Measurements from ENCODE around the gene DOCK1. TPM values are rescaled to one million over a fixed set of nuclear protein-coding genes. Genes with fewer than 3 reads are reported as not detected.

DOCK1 gene
- total RNA-seq, 2 experiments from 2014 or later = 0.13 TPM; not detected in 1

GRCh38 chr10:127182161-127182560 lies 276.9 kb downstream of the DOCK1 start:
- no peak for DNase-seq
- ChIA-PET CTCF (no interaction called here), POLR2A (no interaction called here)
- Mint-ChIP-seq H3K36me3 (ENCODE audit: low read depth) (no peaks in the 10 kb centered on the region), H3K9me3 (no peaks in the 10 kb centered on the region), H3K4me1 (no peaks in the 10 kb centered on the region), H3K4me3 (no peak overlapping the region), H3K27me3 (no peaks in the 10 kb centered on the region), H3K27ac (no peak overlapping the region)

- DNase-seq = no peak
- ChIA-PET POLR2A (no interaction called here), CTCF (no interaction called here)
- no peaks in the 10 kb centered on the region for H3K27me3 Mint-ChIP-seq
- no peaks in the 10 kb centered on the region for H3K9me3 Mint-ChIP-seq
- no peaks in the 10 kb centered on the region for H3K36me3 Mint-ChIP-seq (ENCODE audit: low read depth)
- no peak overlapping the region for H3K27ac Mint-ChIP-seq
- no peaks in the 10 kb centered on the region for H3K4me1 Mint-ChIP-seq
- H3K4me3 Mint-ChIP-seq = no peak overlapping the region
Measured at GRCh38 chr10:127184582-127184981, 279.4 kb downstream of the DOCK1 start.

GRCh38 chr10:127186813-127187212 lies 281.6 kb downstream of the DOCK1 start:
- CTCF ChIA-PET = no interaction called here
- H3K27ac Mint-ChIP-seq = no peak overlapping the region
- no peak overlapping the region for H3K4me3 Mint-ChIP-seq
- no peaks in the 10 kb centered on the region for H3K9me3 Mint-ChIP-seq
- no peak for DNase-seq
- POLR2A ChIA-PET = no interaction called here
- H3K4me1 Mint-ChIP-seq = no peaks in the 10 kb centered on the region
- no peaks in the 10 kb centered on the region for H3K36me3 Mint-ChIP-seq (ENCODE audit: low read depth)
- peaks cover 2% of the 10 kb centered on the region for H3K27me3 Mint-ChIP-seq

- H3K27ac Mint-ChIP-seq = no peak overlapping the region
- H3K4me1 Mint-ChIP-seq = no peaks in the 10 kb centered on the region
- no peaks in the 10 kb centered on the region for H3K9me3 Mint-ChIP-seq
- CTCF ChIA-PET = no interaction called here
- peaks cover 14% of the 10 kb centered on the region for H3K27me3 Mint-ChIP-seq
- POLR2A ChIA-PET = no interaction called here
- no peaks in the 10 kb centered on the region for H3K36me3 Mint-ChIP-seq (ENCODE audit: low read depth)
- H3K4me3 Mint-ChIP-seq = no peak overlapping the region
- DNase-seq = no peak
Measured at GRCh38 chr10:127189226-127189625, 284.0 kb downstream of the DOCK1 start.

GRCh38 chr10:127190427-127190826 lies 285.2 kb downstream of the DOCK1 start:
- Mint-ChIP-seq H3K36me3 (ENCODE audit: low read depth) (no peaks in the 10 kb centered on the region), H3K4me1 (no peaks in the 10 kb centered on the region), H3K27ac (no peak overlapping the region), H3K9me3 (no peaks in the 10 kb centered on the region), H3K4me3 (no peak overlapping the region), H3K27me3 (peaks cover 21% of the 10 kb centered on the region)
- ChIA-PET CTCF (no interaction called here), POLR2A (no interaction called here)
- no peak for DNase-seq

GRCh38 chr10:127193125-127193524 lies 287.9 kb downstream of the DOCK1 start:
- Mint-ChIP-seq H3K4me1 (no peaks in the 10 kb centered on the region), H3K9me3 (no peaks in the 10 kb centered on the region), H3K27ac (no peak overlapping the region), H3K27me3 (peaks cover 27% of the 10 kb centered on the region), H3K4me3 (no peak overlapping the region), H3K36me3 (ENCODE audit: low read depth) (no peaks in the 10 kb centered on the region)
- ChIA-PET POLR2A (no interaction called here), CTCF (no interaction called here)
- no peak for DNase-seq

- Mint-ChIP-seq H3K9me3 (no peaks in the 10 kb centered on the region), H3K27ac (no peak overlapping the region), H3K4me1 (no peaks in the 10 kb centered on the region), H3K36me3 (ENCODE audit: low read depth) (no peaks in the 10 kb centered on the region), H3K4me3 (no peak overlapping the region), H3K27me3 (peaks cover 29% of the 10 kb centered on the region)
- CTCF ChIA-PET = no interaction called here
- POLR2A ChIA-PET = no interaction called here
- no peak for DNase-seq
Measured at GRCh38 chr10:127194111-127194510, 288.9 kb downstream of the DOCK1 start.

- H3K4me3 Mint-ChIP-seq = no peak overlapping the region
- no peaks in the 10 kb centered on the region for H3K36me3 Mint-ChIP-seq (ENCODE audit: low read depth)
- no peaks in the 10 kb centered on the region for H3K4me1 Mint-ChIP-seq
- CTCF ChIA-PET = no interaction called here
- DNase-seq = no peak
- H3K9me3 Mint-ChIP-seq = no peaks in the 10 kb centered on the region
- POLR2A ChIA-PET = no interaction called here
- H3K27me3 Mint-ChIP-seq = peaks cover 29% of the 10 kb centered on the region
- no peak overlapping the region for H3K27ac Mint-ChIP-seq
Measured at GRCh38 chr10:127194599-127194998, 289.4 kb downstream of the DOCK1 start.

GRCh38 chr10:127195041-127195506 lies 289.8 kb downstream of the DOCK1 start:
- CTCF ChIA-PET = no interaction called here
- Mint-ChIP-seq H3K27ac (no peak overlapping the region), H3K9me3 (no peaks in the 10 kb centered on the region), H3K27me3 (peaks cover 29% of the 10 kb centered on the region), H3K4me3 (no peak overlapping the region), H3K36me3 (ENCODE audit: low read depth) (no peaks in the 10 kb centered on the region), H3K4me1 (no peaks in the 10 kb centered on the region)
- POLR2A ChIA-PET = no interaction called here
- no peak for DNase-seq

GRCh38 chr10:127195571-127196281 lies 290.5 kb downstream of the DOCK1 start:
- peaks cover 29% of the 10 kb centered on the region for H3K27me3 Mint-ChIP-seq
- no peak overlapping the region for H3K4me3 Mint-ChIP-seq
- H3K27ac Mint-ChIP-seq = no peak overlapping the region
- CTCF ChIA-PET = no interaction called here
- H3K9me3 Mint-ChIP-seq = no peaks in the 10 kb centered on the region
- POLR2A ChIA-PET = no interaction called here
- DNase-seq = no peak
- no peaks in the 10 kb centered on the region for H3K36me3 Mint-ChIP-seq (ENCODE audit: low read depth)
- H3K4me1 Mint-ChIP-seq = no peaks in the 10 kb centered on the region

GRCh38 chr10:127196282-127197153 lies 291.3 kb downstream of the DOCK1 start, which contains the start of gene INSYN2A:
INSYN2A (minus strand) TSS chr10:127196591; CDS start chr10:127176395, 20,196 bp downstream.
- ChIA-PET CTCF (no interaction called here), POLR2A (no interaction called here)
- Mint-ChIP-seq H3K9me3 (peaks cover 2% of the 10 kb centered on the region), H3K4me1 (no peaks in the 10 kb centered on the region), H3K27me3 (peaks cover 28% of the 10 kb centered on the region), H3K36me3 (ENCODE audit: low read depth) (no peaks in the 10 kb centered on the region), H3K27ac (no peak within 1 kb of the TSS), H3K4me3 (no peak within 1 kb of the TSS)
- no peak for DNase-seq

GRCh38 chr10:127197154-127197432 lies 291.9 kb downstream of the DOCK1 start:
- ChIA-PET CTCF (no interaction called here), POLR2A (no interaction called here)
- Mint-ChIP-seq H3K27me3 (peaks cover 28% of the 10 kb centered on the region), H3K36me3 (ENCODE audit: low read depth) (no peaks in the 10 kb centered on the region), H3K27ac (no peak overlapping the region), H3K9me3 (peaks cover 2% of the 10 kb centered on the region), H3K4me1 (no peaks in the 10 kb centered on the region), H3K4me3 (no peak overlapping the region)
- no peak for DNase-seq

GRCh38 chr10:127198307-127198706 lies 293.1 kb downstream of the DOCK1 start:
- H3K4me3 Mint-ChIP-seq = no peak overlapping the region
- H3K27me3 Mint-ChIP-seq = peaks cover 24% of the 10 kb centered on the region
- H3K9me3 Mint-ChIP-seq = peaks cover 2% of the 10 kb centered on the region
- ChIA-PET CTCF (no interaction called here), POLR2A (no interaction called here)
- H3K36me3 Mint-ChIP-seq (ENCODE audit: low read depth) = no peaks in the 10 kb centered on the region
- no peaks in the 10 kb centered on the region for H3K4me1 Mint-ChIP-seq
- DNase-seq = no peak
- no peak overlapping the region for H3K27ac Mint-ChIP-seq

GRCh38 chr10:127198721-127199120 lies 293.5 kb downstream of the DOCK1 start:
- Mint-ChIP-seq H3K36me3 (ENCODE audit: low read depth) (no peaks in the 10 kb centered on the region), H3K4me1 (no peaks in the 10 kb centered on the region), H3K27me3 (peaks cover 19% of the 10 kb centered on the region), H3K27ac (no peak overlapping the region), H3K4me3 (no peak overlapping the region), H3K9me3 (peaks cover 2% of the 10 kb centered on the region)
- ChIA-PET CTCF (no interaction called here), POLR2A (no interaction called here)
- no peak for DNase-seq
